H9 (cell line): Measurements from ENCODE around the gene OR6M1. TPM values are rescaled to one million over a fixed set of nuclear protein-coding genes. Genes with fewer than 3 reads are reported as not detected.

Experiments used
- DNase-seq: peaks from one replicate; pipeline ENCODE4 v3.0.0-alpha.2; 2017
- H2AFZ ChIP-seq: one replicate; pipeline ENCODE4 v1.6.1; 2013; ENCODE audit warnings: mild to moderate bottlenecking, low read length, control low read depth, moderate library complexity
- H2AK5ac ChIP-seq: 2 replicates; pipeline ENCODE4 v1.6.1; 2013; ENCODE audit warnings: low read length, control low read depth, mixed read lengths; ENCODE audit not compliant: insufficient read length
- H2BK120ac ChIP-seq: one replicate; pipeline ENCODE4 v1.6.1; 2013; ENCODE audit warnings: low read depth, mild to moderate bottlenecking, low read length, control low read depth, inconsistent platforms; ENCODE audit not compliant: poor library complexity, severe bottlenecking
- H2BK12ac ChIP-seq: 2 replicates; pipeline ENCODE4 v1.6.1; 2013; ENCODE audit warnings: low read length, control low read depth, mixed read lengths, low read depth; ENCODE audit not compliant: insufficient read length
- H2BK15ac ChIP-seq: 2 replicates; pipeline ENCODE4 v1.6.1; 2013; ENCODE audit warnings: low read depth, low read length, control low read depth
- H2BK20ac ChIP-seq: one replicate; pipeline ENCODE4 v1.6.1; 2013; ENCODE audit warnings: low read depth, mild to moderate bottlenecking, low read length, control low read depth, inconsistent platforms; ENCODE audit not compliant: poor library complexity, severe bottlenecking
- H2BK5ac ChIP-seq: 2 replicates; pipeline ENCODE4 v1.6.1; 2013; ENCODE audit warnings: low read length, control low read depth, mixed read lengths; ENCODE audit not compliant: insufficient read length
- H3K14ac ChIP-seq: 2 replicates; pipeline ENCODE4 v1.6.1; 2013; ENCODE audit warnings: low read length, control low read depth; ENCODE audit not compliant: insufficient read depth
- H3K18ac ChIP-seq: 2 replicates; pipeline ENCODE4 v1.6.1; 2013; ENCODE audit warnings: low read depth, mild to moderate bottlenecking, mixed read lengths, low read length, control low read depth; ENCODE audit not compliant: insufficient read length
- H3K23ac ChIP-seq: 2 replicates; pipeline ENCODE4 v1.6.1; 2013; ENCODE audit warnings: low read length, control low read depth, mixed read lengths, low read depth; ENCODE audit not compliant: insufficient read length
- H3K23me2 ChIP-seq: 2 replicates; pipeline ENCODE4 v1.6.1; 2013; ENCODE audit warnings: low read depth, mild to moderate bottlenecking, mixed read lengths, low read length, control low read depth; ENCODE audit not compliant: insufficient read length, poor library complexity, severe bottlenecking
- H3K27ac ChIP-seq: 2 replicates; pipeline ENCODE4 v1.5.1; 2013; ENCODE audit warnings: low read length, control low read depth, mixed read lengths, low read depth; ENCODE audit not compliant: insufficient read length
- H3K27me3 ChIP-seq: 2 replicates; pipeline ENCODE4 v1.6.1; 2013; ENCODE audit warnings: low read length, control low read depth, inconsistent platforms; ENCODE audit not compliant: insufficient read depth
- H3K4ac ChIP-seq: 2 replicates; pipeline ENCODE4 v1.6.1; 2013; ENCODE audit warnings: low read depth, mild to moderate bottlenecking, control low read depth, inconsistent platforms, low read length, moderate library complexity
- H3K4me1 ChIP-seq: 2 replicates; pipeline ENCODE4 v1.6.1; 2013; ENCODE audit warnings: low read length, control low read depth, inconsistent platforms; ENCODE audit not compliant: insufficient read depth
- H3K4me2 ChIP-seq: 2 replicates; pipeline ENCODE4 v1.6.1; 2013; ENCODE audit warnings: low read length, control low read depth, mixed read lengths; ENCODE audit not compliant: insufficient read length, insufficient read depth
- H3K56ac ChIP-seq: 2 replicates; pipeline ENCODE4 v1.6.1; 2013; ENCODE audit warnings: low read depth, mild to moderate bottlenecking, mixed read lengths, low read length, control low read depth; ENCODE audit not compliant: insufficient read length
- H3K79me1 ChIP-seq: 2 replicates; pipeline ENCODE4 v1.6.1; 2013; ENCODE audit warnings: low read depth, mild to moderate bottlenecking, moderate library complexity, low read length, control low read depth, inconsistent platforms; ENCODE audit not compliant: insufficient read depth, poor library complexity, severe bottlenecking
- H3K79me2 ChIP-seq: 2 replicates; pipeline ENCODE4 v1.6.1; 2013; ENCODE audit warnings: low read length, control low read depth, inconsistent platforms; ENCODE audit not compliant: insufficient read depth
- H3K9ac ChIP-seq: 2 replicates; pipeline ENCODE4 v1.6.1; 2013; ENCODE audit warnings: low read length, control low read depth, mixed read lengths; ENCODE audit not compliant: insufficient read length; ENCODE audit errors: extremely low read depth
- H3K9me3 ChIP-seq: one replicate; pipeline ENCODE4 v1.6.1; 2013; ENCODE audit warnings: low read depth, low read length, inconsistent platforms; ENCODE audit not compliant: control insufficient read depth
- H3T11ph ChIP-seq: one replicate; pipeline ENCODE4 v1.6.1; 2013; ENCODE audit warnings: mild to moderate bottlenecking, low read length, control low read depth, inconsistent platforms
- H4K20me1 ChIP-seq: one replicate; pipeline ENCODE4 v1.6.1; 2013; ENCODE audit not compliant: control insufficient read depth, insufficient read length, insufficient read depth
- H4K5ac ChIP-seq: 2 replicates; pipeline ENCODE4 v1.6.1; 2013; ENCODE audit warnings: low read depth, mild to moderate bottlenecking, mixed read lengths, low read length, control low read depth; ENCODE audit not compliant: insufficient read length
- H4K8ac ChIP-seq: replicated peaks from 2 replicates; pipeline ENCODE4 v1.6.1; 2013; ENCODE audit warnings: low read length, control low read depth, mixed read lengths, low read depth; ENCODE audit not compliant: insufficient read length
- H4K91ac ChIP-seq: 2 replicates; pipeline ENCODE4 v1.6.1; 2013; ENCODE audit warnings: low read depth, mild to moderate bottlenecking, moderate library complexity, mixed read lengths, low read length, control low read depth; ENCODE audit not compliant: insufficient read length
- H3K27ac Mint-ChIP-seq, 3 experiments: 2 replicates in 2 of 3; 3 replicates in 1 of 3; pipeline ENCODE4 v1.8.0; 2020 to 2021; ENCODE audit warnings: mixed read lengths in 3 of 3, mild to moderate bottlenecking in 1 of 3, moderate library complexity in 1 of 3
- H3K27me3 Mint-ChIP-seq: 2 replicates; pipeline ENCODE4 v1.8.0; 2021; ENCODE audit warnings: low read depth, mild to moderate bottlenecking, moderate library complexity, mixed read lengths
- H3K36me3 Mint-ChIP-seq, 3 experiments: 2 replicates in 2 of 3; 3 replicates in 1 of 3; pipeline ENCODE4 v1.8.0; 2020 to 2021; ENCODE audit warnings: low read depth in 3 of 3, mixed read lengths in 3 of 3; ENCODE audit not compliant: insufficient read depth in 1 of 3
- H3K4me1 Mint-ChIP-seq, 2 experiments: 2 replicates each; pipeline ENCODE4 v1.8.0; 2020; ENCODE audit warnings: mixed read lengths in 2 of 2
- H3K4me3 Mint-ChIP-seq, 2 experiments: 2 replicates in 1 of 2; 3 replicates in 1 of 2; pipeline ENCODE4 v1.8.0; 2020 to 2021; ENCODE audit warnings: mild to moderate bottlenecking in 2 of 2, mixed read lengths in 2 of 2, moderate library complexity in 1 of 2
- H3K9me3 Mint-ChIP-seq, 2 experiments: 2 replicates in 1 of 2; 3 replicates in 1 of 2; pipeline ENCODE4 v1.8.0; 2020; ENCODE audit warnings: mild to moderate bottlenecking in 2 of 2, mixed read lengths in 2 of 2, moderate library complexity in 1 of 2
- CTCF ChIP-seq: fragments of 200-600 bp; sonication (generic); conservative IDR thresholded peaks from 3 replicates; pipeline ENCODE4 v1.8.0; 2021; ENCODE audit warnings: antibody characterized with exemption, mild to moderate bottlenecking
- WGBS: extraction: QIAGEN DNeasy Blood & Tissue Kit; methylation state at CpG from one replicate; pipeline ENCODE4 v1.1.7; 2013; ENCODE audit warnings: missing lambda C conversion rate, low lambda C conversion rate, mixed read lengths; ENCODE audit not compliant: insufficient read length; ENCODE audit errors: extremely low coverage; 5-methylcytosine and 5-hydroxymethylcytosine counted together
- total RNA-seq: library from RNA; stranded (reverse); gene quantifications from 2 replicates; pipeline ENCODE4 v1.2.1, GENCODE V29; 2021

The OR6M1 gene
- total RNA-seq, 1 experiment from 2014 or later: not detected

GRCh38 chr11:123775715-123776549, 30.2 kb downstream of the OR6M1 start:
- Histone ChIP-seq H4K8ac (no peak overlapping the region), H3K23me2 (no peaks in the 10 kb centered on the region), H2BK20ac (no peak overlapping the region), H2BK5ac (peak overlapping the region; percentile 89), H2BK12ac (peak overlapping the region; percentile 76), H3K27ac (peak overlapping the region; percentile 99), H4K91ac (no peak overlapping the region), H3K79me2 (no peaks in the 10 kb centered on the region), H4K5ac (no peak overlapping the region), H2AK5ac (peak overlapping the region; percentile 87), H3K18ac (no peak overlapping the region), H3K4me2 (peak overlapping the region; percentile 31), H3K14ac (peak overlapping the region; percentile 65; the same call in 1 of the 2 replicates), H3K23ac (no peak overlapping the region), H3T11ph (no peak overlapping the region), H3K9me3 (no peaks in the 10 kb centered on the region), H3K79me1 (no peaks in the 10 kb centered on the region), H3K4ac (no peak overlapping the region), H3K9ac (peak overlapping the region; percentile 19), H2AFZ (no peak overlapping the region), H3K56ac (no peak overlapping the region), H3K27me3 (no peaks in the 10 kb centered on the region), H4K20me1 (no peaks in the 10 kb centered on the region), H2BK15ac (no peak overlapping the region), H2BK120ac (no peak overlapping the region), H3K4me1 (peaks cover 6% of the 10 kb centered on the region; the same call in 1 of the 2 replicates)
- WGBS: no CpG with 5 or more reads among the region's 4 CpGs
- peaks cover 3 to 9% of the 10 kb centered on the region in 2 experiments; a peak in 4 of 5 replicates for H3K9me3 Mint-ChIP-seq
- peaks cover 2 to 19% (median 15%) of the 10 kb centered on the region in 3 experiments for H3K36me3 Mint-ChIP-seq
- H3K27ac Mint-ChIP-seq: peak overlapping the region; percentile 92 to 99 (median 97)
- no peaks in the 10 kb centered on the region for H3K27me3 Mint-ChIP-seq
- H3K4me1 Mint-ChIP-seq: peaks cover 65 to 72% of the 10 kb centered on the region in 2 experiments
- TF ChIP-seq CTCF: no peak
- peak overlapping the region in 1 of 2 experiments; percentile 17; a peak in 2 of 5 replicates for H3K4me3 Mint-ChIP-seq
- no peak for DNase-seq
